Stimulated activated naive CD8-positive, alpha-beta T cell treated with anti-CD3 and anti-CD28 coated beads, Interleukin-15, Interleukin-2, amounts not matched to agents 100 ng/mL and 50 ng/mL, for 24 hours (primary cell): ENCODE measurements around the gene FBXO5.
"Not testable (repeated sequence)": the region's sequence is repeated elsewhere in the genome, so short reads cannot be mapped to it uniquely, and the experiment has no call there.

ENCODE experiments used
- H3K27ac Mint-ChIP-seq: one replicate; pipeline ENCODE4 v1.8.0; 2021; ENCODE audit warnings: mild to moderate bottlenecking, mixed read lengths
- H3K27me3 Mint-ChIP-seq: one replicate; pipeline ENCODE4 v1.8.0; 2021; ENCODE audit warnings: mixed read lengths
- H3K36me3 Mint-ChIP-seq: one replicate; pipeline ENCODE4 v1.8.0; 2021; ENCODE audit warnings: low read depth, mixed read lengths
- H3K4me1 Mint-ChIP-seq: one replicate; pipeline ENCODE4 v1.8.0; 2021; ENCODE audit warnings: low read depth, mixed read lengths
- H3K4me3 Mint-ChIP-seq: one replicate; pipeline ENCODE4 v1.8.0; 2021; ENCODE audit warnings: mild to moderate bottlenecking, mixed read lengths
- H3K9me3 Mint-ChIP-seq: one replicate; pipeline ENCODE4 v1.8.0; 2021; ENCODE audit warnings: mixed read lengths

FBXO5 gene

DNA sequence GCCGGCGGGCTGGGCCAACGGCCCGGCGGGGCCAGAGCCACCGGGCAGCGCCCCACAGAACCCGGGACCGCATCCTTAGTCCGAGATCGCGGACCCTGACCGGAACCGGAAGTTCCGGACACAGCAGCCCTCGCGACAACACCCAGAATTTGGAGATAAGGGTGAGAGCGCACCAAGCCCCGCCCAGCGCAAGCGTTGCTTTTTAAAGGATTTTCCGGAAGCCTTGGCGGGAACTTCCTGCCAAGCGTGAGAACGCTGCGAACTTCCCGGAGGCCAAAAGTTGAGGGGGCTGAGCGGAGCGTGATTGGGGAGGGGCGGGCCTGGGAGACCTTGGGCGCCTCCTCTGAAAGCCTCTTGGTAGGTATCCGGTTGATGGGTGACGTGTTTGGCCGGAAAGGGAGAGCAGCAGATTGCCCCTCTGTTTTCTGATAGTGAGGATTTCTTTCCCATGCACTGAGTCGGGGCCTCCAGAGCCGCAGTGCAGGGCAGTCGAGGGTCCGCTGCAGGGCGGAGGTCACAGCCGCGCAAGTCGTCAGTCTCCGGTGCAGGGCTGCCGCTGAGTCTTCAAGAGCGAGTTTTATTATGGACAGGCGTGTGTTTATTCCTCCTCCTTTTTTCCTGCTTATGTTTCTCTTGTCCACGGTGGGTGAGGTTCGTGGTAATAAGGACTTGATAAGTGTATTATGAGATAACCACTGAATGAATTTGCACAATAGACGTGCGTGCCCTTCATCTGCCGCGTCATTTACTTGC is 19.9 kb upstream of the FBXO5 start, which contains the start of gene MTRF1L:
MTRF1L (minus strand) TSS at position 97 of the 753 bp plus-strand sequence; CDS start at position 73, 24 bp downstream.
- Mint-ChIP-seq H3K27me3 (no peaks in the 10 kb centered on the region), H3K36me3 (peaks cover 32% of the 10 kb centered on the region), H3K9me3 (peaks cover 4% of the 10 kb centered on the region), H3K4me1 (peaks cover 40% of the 10 kb centered on the region), H3K27ac (peak within 1 kb of the TSS; percentile 98), H3K4me3 (peak within 1 kb of the TSS; percentile 98)

DNA sequence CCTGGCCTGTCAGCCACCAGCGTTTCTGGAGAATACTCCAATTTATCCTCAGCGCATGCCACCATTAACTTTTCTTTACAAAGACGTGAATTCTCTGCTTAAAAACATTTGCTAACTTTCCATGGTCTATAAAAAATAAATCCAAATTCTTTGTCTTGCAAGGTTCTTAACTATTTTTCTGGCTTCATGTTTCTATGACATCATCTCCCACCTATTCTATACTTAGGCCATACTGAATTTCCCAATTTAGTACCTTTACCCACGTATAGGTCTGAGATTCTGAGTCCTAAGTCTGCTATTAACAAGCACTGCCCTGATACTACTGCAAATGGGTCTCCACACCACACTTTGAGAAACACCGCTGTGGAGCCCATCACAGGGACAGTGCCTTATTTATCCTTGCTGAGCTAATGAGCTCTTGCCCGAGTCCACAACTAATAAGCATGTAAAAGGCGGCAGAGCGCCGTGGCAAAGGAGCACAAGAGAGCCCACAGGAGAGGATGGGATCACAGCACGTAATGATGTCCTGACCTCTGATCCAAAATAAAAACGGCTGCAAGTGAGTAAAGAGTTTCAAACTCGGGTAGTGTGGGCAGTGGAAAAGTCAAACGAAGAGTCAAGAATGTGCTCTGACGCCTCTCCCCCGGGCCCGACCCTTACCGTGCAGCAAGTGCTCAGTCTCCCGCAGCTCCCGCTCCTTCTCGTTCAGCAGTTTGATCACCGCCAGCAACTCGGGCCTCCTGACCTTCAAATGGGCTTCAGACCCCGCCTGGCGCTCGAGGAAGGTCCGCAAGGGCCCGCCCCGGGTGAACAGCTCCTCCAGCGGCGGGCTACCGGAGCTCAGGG is 19.1 kb upstream of the FBXO5 start:
- H3K4me3 Mint-ChIP-seq: peak overlapping the region; percentile 95
- peaks cover 44% of the 10 kb centered on the region for H3K4me1 Mint-ChIP-seq

DNA sequence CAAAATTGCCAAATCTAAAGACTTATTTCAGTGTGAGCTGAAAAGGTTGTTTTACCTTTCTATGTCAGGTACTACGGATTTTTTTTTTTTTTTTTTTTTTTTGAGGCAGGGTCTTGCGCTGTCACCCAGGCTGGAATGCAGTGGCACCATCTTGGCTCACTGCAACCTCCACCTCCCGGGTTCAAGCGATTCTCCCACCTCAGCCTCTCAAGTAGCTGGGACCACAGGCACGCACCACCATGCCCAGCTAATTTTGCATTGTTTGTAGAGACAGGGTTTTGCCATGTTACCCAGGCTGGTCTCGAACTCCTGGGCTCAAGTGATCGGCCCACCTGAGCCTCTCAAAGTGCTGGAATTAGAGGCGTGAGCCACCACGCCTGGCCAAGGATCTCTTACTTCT is 17.9 kb upstream of the FBXO5 start:
- Mint-ChIP-seq H3K36me3 (peaks cover 45% of the 10 kb centered on the region), H3K4me3 (peak overlapping the region; percentile 95), H3K4me1 (peaks cover 55% of the 10 kb centered on the region)
- H3K9me3 Mint-ChIP-seq, H3K27me3 Mint-ChIP-seq, H3K27ac Mint-ChIP-seq: not testable (repeated sequence)

More for the DNA sequence above, 19.1 kb upstream of the FBXO5 start:
- Mint-ChIP-seq H3K27ac (peak overlapping the region; percentile 87), H3K27me3 (no peaks in the 10 kb centered on the region), H3K36me3 (peaks cover 38% of the 10 kb centered on the region), H3K9me3 (peaks cover 4% of the 10 kb centered on the region)

DNA sequence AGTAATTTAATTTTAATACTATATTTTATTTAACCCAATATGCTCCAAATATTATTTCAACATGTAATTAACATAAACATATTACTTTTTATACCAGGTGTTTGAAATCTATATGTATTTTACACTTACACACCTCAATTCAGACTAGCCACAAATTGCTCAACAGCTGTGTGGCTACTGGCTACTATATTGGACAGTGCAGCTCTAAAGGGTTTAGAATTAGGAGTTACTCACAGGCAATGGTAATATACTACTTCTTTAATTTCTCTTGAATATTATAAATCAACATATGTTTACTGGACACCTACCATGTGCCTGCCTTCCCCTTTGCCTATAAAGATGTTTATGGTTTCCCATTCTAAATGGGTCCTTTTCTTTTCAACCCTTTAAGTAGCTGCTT is 17.4 kb upstream of the FBXO5 start:
- peaks cover 60% of the 10 kb centered on the region for H3K4me1 Mint-ChIP-seq
- H3K27me3 Mint-ChIP-seq: no peaks in the 10 kb centered on the region
- peak overlapping the region; percentile 95 for H3K4me3 Mint-ChIP-seq
- no peak overlapping the region for H3K27ac Mint-ChIP-seq
- peaks cover 4% of the 10 kb centered on the region for H3K9me3 Mint-ChIP-seq
- peaks cover 45% of the 10 kb centered on the region for H3K36me3 Mint-ChIP-seq

DNA sequence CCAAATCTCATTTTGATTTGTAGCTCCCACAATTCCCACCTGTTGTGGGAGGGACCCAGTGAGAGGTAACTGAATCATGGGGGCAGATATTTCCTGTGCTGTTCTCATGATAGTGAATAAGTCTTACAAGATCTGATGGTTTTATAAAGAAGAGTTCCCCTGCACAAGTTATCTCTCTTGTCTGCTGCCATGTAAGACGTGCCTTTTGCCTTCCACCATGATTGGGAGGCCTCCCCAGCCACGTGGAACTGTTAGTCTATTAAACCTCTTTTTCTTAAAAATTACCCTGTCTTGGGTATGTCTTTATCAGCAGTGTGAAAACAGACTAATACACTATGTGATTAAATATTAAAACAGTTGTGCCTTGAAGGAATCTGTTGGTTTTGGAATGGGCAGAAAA is 16.7 kb upstream of the FBXO5 start:
- not testable (repeated sequence) for H3K9me3 Mint-ChIP-seq, H3K27me3 Mint-ChIP-seq
- H3K27ac Mint-ChIP-seq: peak overlapping the region; percentile 31
- peaks cover 51% of the 10 kb centered on the region for H3K36me3 Mint-ChIP-seq
- H3K4me3 Mint-ChIP-seq: peak overlapping the region; percentile 70
- peaks cover 64% of the 10 kb centered on the region for H3K4me1 Mint-ChIP-seq

DNA sequence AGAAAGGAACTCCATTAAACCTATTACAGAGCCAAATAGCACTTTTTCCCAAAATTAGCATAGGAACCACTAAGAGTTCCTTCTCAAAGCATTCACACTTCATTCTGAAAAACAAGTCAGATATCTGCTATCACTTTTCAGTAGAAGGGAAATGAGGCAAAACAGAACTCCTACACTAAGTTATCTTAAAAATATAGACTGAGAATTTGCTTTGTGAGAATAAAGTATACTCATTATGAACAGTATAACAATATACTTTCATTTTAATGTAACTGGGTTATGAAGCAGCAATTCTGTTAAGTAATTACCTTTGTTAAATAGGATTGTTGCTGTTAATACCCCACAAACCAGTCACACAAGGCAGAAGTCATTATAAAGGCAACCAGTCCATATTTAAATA is 11.0 kb upstream of the FBXO5 start:
- Mint-ChIP-seq H3K4me1 (peaks cover 46% of the 10 kb centered on the region), H3K9me3 (no peaks in the 10 kb centered on the region), H3K27me3 (no peaks in the 10 kb centered on the region), H3K27ac (no peak overlapping the region), H3K36me3 (peaks cover 55% of the 10 kb centered on the region), H3K4me3 (no peak overlapping the region)

DNA sequence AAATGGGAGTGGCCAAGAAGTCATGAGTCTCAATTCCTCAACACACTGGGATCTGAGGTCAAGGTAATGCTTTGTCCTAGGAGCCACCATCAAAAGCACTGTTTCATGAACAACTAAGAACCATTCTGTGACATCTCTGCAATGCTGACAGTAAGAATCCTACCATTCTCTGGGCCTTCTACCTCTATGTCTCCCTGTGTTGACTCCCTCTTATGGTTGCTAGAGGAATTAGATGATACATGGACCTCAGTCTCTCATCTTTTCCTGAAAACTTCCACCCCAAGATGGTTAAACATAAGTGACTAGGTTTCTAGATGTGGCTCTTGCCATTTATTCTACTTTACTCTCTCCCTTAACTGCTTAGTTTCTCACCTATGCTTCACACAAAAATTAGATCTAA is 10.6 kb upstream of the FBXO5 start:
- H3K9me3 Mint-ChIP-seq: no peaks in the 10 kb centered on the region
- no peaks in the 10 kb centered on the region for H3K27me3 Mint-ChIP-seq
- peaks cover 51% of the 10 kb centered on the region for H3K36me3 Mint-ChIP-seq

DNA sequence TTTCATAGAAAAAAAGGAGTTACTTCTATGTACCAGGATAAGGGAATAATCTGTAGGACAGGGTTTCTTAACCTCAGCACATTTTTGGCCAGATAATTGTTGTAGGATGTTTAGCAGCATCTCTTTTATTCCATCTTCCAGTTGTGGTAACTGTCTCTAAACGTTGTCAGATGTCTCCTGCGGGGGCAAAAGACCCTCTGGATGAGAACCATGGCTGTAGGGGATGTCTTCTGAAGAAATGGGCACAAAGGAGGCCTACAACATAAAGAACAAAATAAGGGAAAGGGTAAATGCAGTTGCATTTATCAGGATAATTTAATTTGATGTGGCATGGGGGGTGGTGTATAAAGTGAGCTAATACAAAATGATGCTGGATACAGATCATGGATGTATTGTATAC is 4.1 kb upstream of the FBXO5 start:
- H3K36me3 Mint-ChIP-seq: peaks cover 32% of the 10 kb centered on the region
- no peaks in the 10 kb centered on the region for H3K9me3 Mint-ChIP-seq
- no peaks in the 10 kb centered on the region for H3K27me3 Mint-ChIP-seq
- no peak overlapping the region for H3K4me3 Mint-ChIP-seq
- H3K27ac Mint-ChIP-seq: no peak overlapping the region
- H3K4me1 Mint-ChIP-seq: peaks cover 30% of the 10 kb centered on the region

More for the DNA sequence above, 10.6 kb upstream of the FBXO5 start:
- Mint-ChIP-seq H3K4me3 (no peak overlapping the region), H3K27ac (no peak overlapping the region), H3K4me1 (peaks cover 42% of the 10 kb centered on the region)

DNA sequence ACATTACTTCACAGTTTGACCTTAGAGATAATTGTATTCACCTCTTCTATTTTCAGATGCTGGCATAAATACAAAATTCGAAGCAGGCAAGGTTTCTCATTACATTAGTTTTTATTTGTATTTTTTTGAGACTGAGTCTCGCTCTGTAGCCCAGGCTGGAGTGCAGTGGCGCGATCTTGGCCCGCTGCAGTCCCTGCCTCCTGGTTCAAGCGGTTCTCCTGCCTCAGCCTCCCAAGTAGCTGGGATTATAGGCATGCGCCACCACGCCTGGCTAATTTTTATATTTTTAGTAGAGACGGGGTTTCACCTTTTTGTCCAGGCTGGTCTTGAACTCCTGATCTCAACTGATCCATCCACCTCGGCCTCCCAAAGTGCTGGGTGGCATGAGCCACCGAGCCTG is 2.5 kb upstream of the FBXO5 start:
- H3K9me3 Mint-ChIP-seq, H3K27me3 Mint-ChIP-seq: not testable (repeated sequence)
- H3K4me1 Mint-ChIP-seq: peaks cover 41% of the 10 kb centered on the region
- peaks cover 44% of the 10 kb centered on the region for H3K36me3 Mint-ChIP-seq
- peak overlapping the region; percentile 94 for H3K4me3 Mint-ChIP-seq
- H3K27ac Mint-ChIP-seq: peak overlapping the region; percentile 76

DNA sequence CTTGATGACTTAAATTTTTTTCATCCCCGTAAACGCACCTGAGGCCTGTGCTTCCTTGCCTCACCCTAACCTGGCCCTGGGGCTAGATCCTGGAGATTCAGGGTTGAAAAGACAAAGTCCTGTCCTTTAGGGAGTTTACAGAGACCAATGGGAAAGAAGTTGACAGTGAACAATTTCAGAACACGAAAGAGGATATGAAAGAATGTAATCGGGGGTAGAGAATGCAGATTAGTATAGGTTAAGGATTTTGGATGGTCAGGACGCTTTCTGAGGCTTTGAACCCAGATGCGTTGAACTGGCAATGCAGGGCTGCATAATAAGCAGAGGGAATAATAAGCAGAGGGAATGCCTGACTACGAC is 1.7 kb upstream of the FBXO5 start:
- no peaks in the 10 kb centered on the region for H3K27me3 Mint-ChIP-seq
- H3K27ac Mint-ChIP-seq: peak overlapping the region; percentile 100
- peaks cover 45% of the 10 kb centered on the region for H3K4me1 Mint-ChIP-seq
- peak overlapping the region; percentile 94 for H3K4me3 Mint-ChIP-seq
- H3K36me3 Mint-ChIP-seq: peaks cover 45% of the 10 kb centered on the region
- no peaks in the 10 kb centered on the region for H3K9me3 Mint-ChIP-seq

DNA sequence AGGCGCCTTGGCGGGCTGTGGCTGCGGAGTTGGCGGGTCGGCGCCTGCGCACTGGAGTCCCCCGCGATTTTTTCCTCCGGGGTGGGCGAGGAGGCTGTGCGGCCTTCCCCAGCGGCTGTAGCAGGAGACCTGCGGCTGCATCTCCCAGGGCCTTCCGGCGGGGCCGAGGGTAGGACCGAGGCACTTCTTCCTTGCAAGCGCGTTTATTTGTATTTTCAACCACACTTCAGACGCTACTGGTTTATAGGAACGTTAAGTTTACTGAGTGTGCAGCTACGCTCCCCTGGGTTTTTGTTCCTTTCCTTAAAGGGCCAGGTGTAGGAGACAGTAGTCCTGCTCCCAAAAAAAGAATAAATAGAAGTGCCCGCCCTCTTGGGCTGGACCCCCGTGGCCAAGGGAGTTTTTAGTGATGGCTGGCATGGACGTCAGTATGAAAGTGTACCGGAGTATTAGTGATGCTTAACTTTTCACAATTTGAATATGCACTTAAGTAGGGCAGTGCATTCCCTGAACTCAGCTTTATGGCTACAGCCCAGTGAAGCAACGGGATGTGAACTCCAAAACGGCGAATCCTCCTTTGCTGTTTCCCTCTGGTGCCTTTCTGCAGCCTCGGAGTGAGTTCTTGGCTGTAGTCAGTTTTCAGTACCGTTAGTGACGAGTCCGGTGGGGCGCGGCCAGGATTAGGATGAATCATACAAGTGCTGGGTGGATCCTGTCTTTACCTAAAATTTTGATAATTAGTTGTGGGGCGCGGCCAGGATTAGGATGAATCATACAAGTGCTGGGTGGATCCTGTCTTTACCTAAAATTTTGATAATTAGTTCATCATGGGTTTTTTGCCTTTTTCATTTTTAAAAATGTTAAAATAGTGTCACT is 1.0 kb upstream of the FBXO5 start:
- Mint-ChIP-seq H3K27me3 (no peaks in the 10 kb centered on the region), H3K36me3 (peaks cover 50% of the 10 kb centered on the region), H3K4me3 (peak overlapping the region; percentile 94), H3K4me1 (peaks cover 49% of the 10 kb centered on the region), H3K9me3 (no peaks in the 10 kb centered on the region), H3K27ac (peak overlapping the region; percentile 100)

DNA sequence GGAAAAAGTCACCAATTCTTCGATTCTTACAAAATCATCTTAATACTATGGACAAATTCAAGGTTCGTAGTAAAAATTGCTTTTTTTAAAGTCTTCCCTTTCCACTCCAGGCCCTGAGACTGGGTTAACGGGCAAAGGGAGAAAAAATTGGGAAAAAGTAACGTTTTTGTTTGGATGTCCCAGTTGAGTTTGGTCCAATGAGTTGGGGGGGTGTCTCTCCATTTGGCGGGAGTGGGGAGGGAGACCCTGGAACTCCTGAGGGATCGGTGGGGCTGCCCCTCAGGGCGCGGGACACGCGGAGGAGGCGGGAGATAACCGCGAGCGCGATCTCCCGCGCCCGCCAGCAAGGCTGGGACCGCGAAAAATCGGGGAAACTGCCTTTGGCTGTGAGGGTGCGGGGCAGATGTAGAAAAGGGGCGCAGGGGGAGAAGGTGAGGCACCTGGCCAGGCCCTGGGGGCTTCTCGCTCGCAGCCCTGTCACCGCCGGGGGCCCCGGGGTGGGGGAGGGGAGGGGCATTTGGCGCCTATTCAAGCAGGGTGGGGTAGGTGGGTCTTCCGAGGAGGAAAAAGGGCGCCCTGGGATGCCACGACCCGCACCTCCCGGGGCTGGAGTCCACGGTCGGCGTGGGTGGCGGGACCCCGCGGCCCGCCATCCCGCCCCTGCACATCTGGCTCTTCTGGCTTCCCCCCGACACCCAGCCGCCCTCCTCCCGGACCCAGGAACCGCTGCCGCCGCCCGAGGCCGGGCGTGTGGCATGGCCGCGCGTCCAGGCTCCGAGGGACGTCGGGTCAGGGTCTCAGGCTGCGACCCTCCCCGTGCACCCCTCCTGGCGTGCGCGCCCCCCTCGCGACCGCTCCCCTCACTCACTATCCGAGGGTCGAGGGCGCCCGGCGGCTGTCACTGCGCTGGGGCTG is 595 bp downstream of the FBXO5 start:
- Mint-ChIP-seq H3K4me1 (peaks cover 57% of the 10 kb centered on the region), H3K9me3 (no peaks in the 10 kb centered on the region), H3K27me3 (no peaks in the 10 kb centered on the region), H3K36me3 (peaks cover 64% of the 10 kb centered on the region), H3K4me3 (peak overlapping the region; percentile 94), H3K27ac (peak overlapping the region; percentile 75)

DNA sequence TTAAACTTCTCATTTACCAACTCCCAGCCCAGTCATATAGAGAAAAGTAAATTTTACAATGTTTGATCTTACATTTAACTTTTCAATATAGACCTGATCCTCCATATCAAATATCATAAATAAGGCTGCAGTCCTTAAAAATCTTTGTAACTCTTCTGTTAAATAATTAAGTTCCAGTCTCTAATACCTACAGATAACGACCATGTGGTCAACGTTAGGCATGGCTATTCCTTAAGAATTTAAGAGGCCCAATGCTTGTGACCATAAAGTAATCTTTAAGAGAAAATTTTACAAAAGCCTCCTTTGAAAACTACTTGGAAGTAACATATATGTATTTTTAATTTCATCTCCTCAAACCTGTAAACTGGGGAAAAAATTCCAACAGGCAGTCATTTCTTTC is 1.6 kb downstream of the FBXO5 start:
- peaks cover 60% of the 10 kb centered on the region for H3K4me1 Mint-ChIP-seq
- no peak overlapping the region for H3K27ac Mint-ChIP-seq
- no peaks in the 10 kb centered on the region for H3K9me3 Mint-ChIP-seq
- no peaks in the 10 kb centered on the region for H3K27me3 Mint-ChIP-seq
- peaks cover 66% of the 10 kb centered on the region for H3K36me3 Mint-ChIP-seq
- H3K4me3 Mint-ChIP-seq: peak overlapping the region; percentile 94

DNA sequence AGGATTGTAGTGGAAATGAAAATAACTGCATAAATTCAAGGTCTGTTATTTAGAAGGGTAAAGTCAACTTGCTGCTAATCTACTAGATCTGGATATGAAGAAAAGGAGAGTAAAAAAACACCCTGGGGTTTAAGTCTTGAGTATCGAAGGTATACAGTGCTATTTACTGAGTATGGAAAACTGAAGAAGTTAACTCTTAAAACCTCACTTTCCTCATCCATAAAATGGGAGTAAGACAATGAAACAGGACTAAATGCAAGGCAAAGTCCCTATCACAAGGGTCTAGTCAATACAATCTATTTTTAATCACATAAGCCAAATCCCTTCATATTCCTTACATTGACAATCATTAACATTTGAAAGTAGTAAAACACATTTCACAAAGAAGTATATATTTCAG is 2.2 kb downstream of the FBXO5 start:
- H3K27ac Mint-ChIP-seq: peak overlapping the region; percentile 24

More for the DNA sequence above, 2.2 kb downstream of the FBXO5 start:
- H3K36me3 Mint-ChIP-seq: peaks cover 66% of the 10 kb centered on the region
- H3K4me1 Mint-ChIP-seq: peaks cover 59% of the 10 kb centered on the region
- no peaks in the 10 kb centered on the region for H3K27me3 Mint-ChIP-seq
- H3K9me3 Mint-ChIP-seq: no peaks in the 10 kb centered on the region
- H3K4me3 Mint-ChIP-seq: peak overlapping the region; percentile 94
